ENCODE measurements around the gene CYP1B1.

The CYP1B1 gene

DNA sequence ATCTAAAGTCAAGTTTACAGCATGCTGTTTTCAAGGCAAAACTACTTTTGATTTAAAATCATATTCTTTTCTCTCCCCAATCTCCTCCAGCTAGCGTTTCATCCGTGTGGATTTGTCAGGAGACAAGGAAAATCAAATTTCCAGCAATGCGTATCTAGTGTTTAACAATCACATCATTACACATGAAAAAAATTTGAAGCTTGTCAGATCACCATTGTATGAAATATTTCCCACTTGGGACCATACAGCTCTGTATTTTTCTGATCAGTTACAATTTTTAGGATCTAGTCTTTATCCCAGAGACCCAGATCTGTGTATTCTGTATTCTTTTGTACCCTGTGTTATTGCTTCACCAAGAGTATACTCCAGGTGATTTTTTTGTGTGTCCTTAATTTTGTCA lies 28.6 kb upstream of the CYP1B1 start:
- Histone ChIP-seq H3K4me1 (peaks cover 16% of the 10 kb centered on the region), H3K4me3 (ENCODE audit: low read depth, low read length) (no peak overlapping the region), H3K27me3 (no peaks in the 10 kb centered on the region), H3K36me3 (no peaks in the 10 kb centered on the region), H3K9me3 (no peaks in the 10 kb centered on the region)
- DNase-seq = no peak
- TF ChIP-seq, protein P1, sequence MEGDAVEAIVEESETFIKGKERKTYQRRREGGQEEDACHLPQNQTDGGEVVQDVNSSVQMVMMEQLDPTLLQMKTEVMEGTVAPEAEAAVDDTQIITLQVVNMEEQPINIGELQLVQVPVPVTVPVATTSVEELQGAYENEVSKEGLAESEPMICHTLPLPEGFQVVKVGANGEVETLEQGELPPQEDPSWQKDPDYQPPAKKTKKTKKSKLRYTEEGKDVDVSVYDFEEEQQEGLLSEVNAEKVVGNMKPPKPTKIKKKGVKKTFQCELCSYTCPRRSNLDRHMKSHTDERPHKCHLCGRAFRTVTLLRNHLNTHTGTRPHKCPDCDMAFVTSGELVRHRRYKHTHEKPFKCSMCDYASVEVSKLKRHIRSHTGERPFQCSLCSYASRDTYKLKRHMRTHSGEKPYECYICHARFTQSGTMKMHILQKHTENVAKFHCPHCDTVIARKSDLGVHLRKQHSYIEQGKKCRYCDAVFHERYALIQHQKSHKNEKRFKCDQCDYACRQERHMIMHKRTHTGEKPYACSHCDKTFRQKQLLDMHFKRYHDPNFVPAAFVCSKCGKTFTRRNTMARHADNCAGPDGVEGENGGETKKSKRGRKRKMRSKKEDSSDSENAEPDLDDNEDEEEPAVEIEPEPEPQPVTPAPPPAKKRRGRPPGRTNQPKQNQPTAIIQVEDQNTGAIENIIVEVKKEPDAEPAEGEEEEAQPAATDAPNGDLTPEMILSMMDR (IDR thresholded peaks at IDR 0.05; ENCODE audit: low read depth, low read length) = no peak

DNA sequence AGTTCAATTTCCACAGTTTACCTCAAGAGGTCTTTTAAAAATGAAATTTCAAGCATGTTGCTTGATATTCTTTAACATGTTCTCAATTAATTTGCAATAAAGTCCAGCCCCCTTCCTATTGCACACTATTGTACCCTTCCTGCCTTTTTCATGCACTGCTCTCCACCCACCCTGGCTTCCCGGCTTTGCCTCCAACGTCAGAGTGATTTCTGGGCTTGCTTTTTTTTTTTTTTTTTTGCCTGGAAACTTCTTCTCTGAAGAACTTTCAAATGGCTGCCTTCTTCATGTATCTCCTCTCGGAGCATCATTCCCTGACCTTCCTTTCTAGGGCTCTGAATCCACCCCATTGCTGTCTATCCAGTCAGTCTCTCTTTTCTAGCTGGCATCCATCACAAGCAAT lies 24.4 kb upstream of the CYP1B1 start:
- Histone ChIP-seq H3K36me3 (no peaks in the 10 kb centered on the region), H3K27me3 (peaks cover 17% of the 10 kb centered on the region), H3K4me3 (ENCODE audit: low read depth, low read length) (no peak overlapping the region), H3K9me3 (no peaks in the 10 kb centered on the region), H3K4me1 (no peaks in the 10 kb centered on the region)
- DNase-seq = no peak
- TF ChIP-seq, protein P1 (IDR thresholded peaks at IDR 0.05; ENCODE audit: low read depth, low read length) = no peak

DNA sequence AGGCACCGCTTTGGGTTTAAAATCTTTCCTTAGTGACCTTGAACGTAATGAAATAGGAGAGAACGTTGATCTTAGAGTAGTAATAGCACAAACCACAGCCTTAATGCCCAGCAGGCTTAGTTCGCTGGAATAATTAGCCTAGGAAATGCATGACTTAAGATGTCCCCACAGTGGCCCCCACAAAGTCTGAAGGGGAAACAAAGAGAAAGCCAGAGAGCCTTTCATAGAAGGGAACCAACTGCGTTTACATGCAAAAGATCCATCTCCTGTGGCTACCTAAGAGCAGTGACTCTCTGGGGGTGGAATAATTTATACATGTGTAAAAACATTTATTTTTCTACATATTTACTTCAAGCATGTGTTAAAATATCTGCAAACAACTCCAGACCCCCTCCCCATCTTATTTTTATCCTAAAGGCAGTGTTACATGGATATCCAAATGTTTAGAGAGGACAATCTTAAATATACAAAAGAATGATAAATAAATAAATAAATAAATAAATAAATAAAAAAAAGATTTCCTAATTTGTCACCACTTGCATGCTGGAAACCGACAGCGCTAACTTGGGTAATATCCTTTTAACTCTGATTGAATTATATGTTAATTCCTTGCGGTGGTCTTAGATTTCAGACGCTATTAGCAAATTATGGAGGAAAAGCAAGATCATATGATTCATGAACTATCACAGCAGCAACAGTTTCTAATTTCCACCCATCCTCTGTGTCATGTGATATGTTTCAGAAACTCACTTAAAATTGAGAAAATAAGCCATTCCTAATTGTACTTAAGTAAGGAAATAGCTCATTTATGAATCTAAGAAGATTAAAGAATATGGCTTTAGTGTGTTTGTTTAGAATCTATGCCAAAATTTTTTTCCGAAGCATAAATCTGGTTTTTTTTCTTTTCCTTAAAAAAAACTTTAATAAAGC lies 23.4 kb upstream of the CYP1B1 start:
- H3K4me1 ChIP-seq = no peaks in the 10 kb centered on the region
- no peaks in the 10 kb centered on the region for H3K36me3 ChIP-seq
- no peak for DNase-seq
- H3K27me3 ChIP-seq = peaks cover 17% of the 10 kb centered on the region
- no peak overlapping the region for H3K4me3 ChIP-seq (ENCODE audit: low read depth, low read length)
- TF ChIP-seq, protein P1 (IDR thresholded peaks at IDR 0.05; ENCODE audit: low read depth, low read length) = no peak
- no peaks in the 10 kb centered on the region for H3K9me3 ChIP-seq

DNA sequence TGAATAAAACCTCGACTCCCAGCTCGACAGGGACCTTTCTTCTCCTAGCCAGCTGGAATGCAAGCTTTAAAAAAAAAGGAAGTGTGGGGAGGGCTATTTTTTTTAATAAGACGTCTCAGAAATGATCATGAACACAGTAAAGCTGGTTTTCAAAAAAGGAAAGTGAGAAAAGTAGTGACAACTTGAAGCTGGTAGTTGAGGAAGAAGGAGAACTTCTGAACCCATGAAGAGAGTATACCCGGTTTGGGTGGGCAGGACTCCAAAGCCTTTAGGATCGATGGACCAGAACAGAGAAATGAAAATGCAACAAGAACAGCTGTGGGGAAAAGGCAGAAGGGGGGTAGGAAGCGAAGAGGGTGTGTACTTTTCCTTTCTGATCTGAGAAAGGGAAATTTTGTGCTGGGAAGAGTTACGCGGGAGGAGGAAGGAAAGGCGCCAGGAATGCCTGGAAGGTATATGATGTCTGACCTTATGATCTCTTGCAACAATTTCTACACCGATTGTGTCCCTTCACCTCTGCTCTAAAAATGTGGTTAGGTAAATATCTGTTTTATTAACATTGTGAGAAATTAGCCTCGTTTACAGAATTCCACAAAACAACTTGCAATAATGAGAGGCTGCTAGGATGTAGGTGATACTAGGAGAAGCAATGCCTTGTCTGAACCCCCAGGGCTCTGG lies 22.6 kb upstream of the CYP1B1 start:
- H3K36me3 ChIP-seq = no peaks in the 10 kb centered on the region
- no peaks in the 10 kb centered on the region for H3K9me3 ChIP-seq
- TF ChIP-seq, protein P1 (IDR thresholded peaks at IDR 0.05; ENCODE audit: low read depth, low read length) = no peak
- no peaks in the 10 kb centered on the region for H3K4me1 ChIP-seq
- DNase-seq = no peak
- peaks cover 17% of the 10 kb centered on the region for H3K27me3 ChIP-seq
- H3K4me3 ChIP-seq (ENCODE audit: low read depth, low read length) = no peak overlapping the region

DNA sequence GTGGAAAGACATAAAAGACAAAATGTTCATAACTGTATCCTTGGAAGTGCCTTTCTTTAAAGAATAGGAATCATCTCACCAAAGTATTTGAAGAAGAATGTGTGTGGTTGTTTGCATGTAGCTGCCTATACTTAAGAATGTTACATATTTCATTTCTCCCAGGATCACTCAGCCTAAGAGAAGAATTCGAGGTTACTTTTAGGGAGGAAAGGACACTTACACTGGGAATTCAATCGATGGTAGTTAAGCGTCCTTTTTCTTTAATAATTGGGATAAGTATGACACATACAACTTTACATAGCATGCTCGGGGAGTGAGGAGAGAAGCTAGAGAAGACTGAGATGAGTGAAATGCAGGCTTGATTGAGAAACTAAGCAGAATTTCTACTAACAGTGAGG lies 22.0 kb upstream of the CYP1B1 start:
- TF ChIP-seq, protein P1 (IDR thresholded peaks at IDR 0.05; ENCODE audit: low read depth, low read length) = no peak
- Histone ChIP-seq H3K27me3 (peaks cover 17% of the 10 kb centered on the region), H3K4me1 (no peaks in the 10 kb centered on the region), H3K36me3 (no peaks in the 10 kb centered on the region), H3K4me3 (ENCODE audit: low read depth, low read length) (no peak overlapping the region), H3K9me3 (no peaks in the 10 kb centered on the region)
- no peak for DNase-seq

Data from BE2C (cell line).